ENCODE results near the gene TMEM38A.
A peak's percentile ranks its signal among the peaks of the same experiment; 100 is the strongest.

Gene TMEM38A

DNA sequence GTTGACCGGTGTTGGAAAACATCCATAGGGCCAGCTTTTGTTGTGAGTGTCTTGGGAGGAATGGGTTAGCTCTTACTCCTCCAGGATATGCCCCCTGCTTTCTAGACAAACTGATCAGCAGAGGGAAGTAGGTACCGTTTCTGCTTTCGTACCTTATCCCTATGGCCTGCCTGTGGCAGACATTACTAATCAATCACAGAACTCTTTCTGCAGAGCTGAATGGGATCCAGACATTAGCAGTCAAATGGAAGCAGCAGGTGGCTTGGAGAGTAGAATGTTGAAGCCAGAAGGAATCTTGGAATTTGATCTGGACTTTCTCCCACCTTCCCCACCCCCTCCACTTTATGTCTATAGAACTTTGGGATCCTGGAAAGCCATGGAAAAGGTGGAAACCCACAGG lies 75.8 kb downstream of the TMEM38A start (continued):
- TF ChIP-seq ATF2 (tag by site-specific recombination; IDR thresholded peaks at IDR 0.05; ENCODE audit: low read depth): no peak
- TF ChIP-seq ZNF776 (tag by site-specific recombination; IDR thresholded peaks at IDR 0.05; ENCODE audit: borderline replicate concordance): no peak
- no peak for TF ChIP-seq MYNN (tag by site-specific recombination; IDR thresholded peaks at IDR 0.05; ENCODE audit: borderline replicate concordance)
- TF ChIP-seq MZF1 (tag by site-specific recombination; IDR thresholded peaks at IDR 0.05; ENCODE audit: borderline replicate concordance): no peak
- no peak for TF ChIP-seq ZXDB (tag by site-specific recombination; IDR thresholded peaks at IDR 0.05)
- no peak for TF ChIP-seq HOXD13 (CRISPR knock-in tag; IDR thresholded peaks at IDR 0.05; ENCODE audit: borderline replicate concordance)
- no peak for TF ChIP-seq ZEB2 (tag by site-specific recombination; IDR thresholded peaks at IDR 0.05)
- TF ChIP-seq ZNF169 (tag by site-specific recombination; IDR thresholded peaks at IDR 0.05): no peak
- TF ChIP-seq ZNF146 (tag by site-specific recombination; IDR thresholded peaks at IDR 0.05): no peak

DNA sequence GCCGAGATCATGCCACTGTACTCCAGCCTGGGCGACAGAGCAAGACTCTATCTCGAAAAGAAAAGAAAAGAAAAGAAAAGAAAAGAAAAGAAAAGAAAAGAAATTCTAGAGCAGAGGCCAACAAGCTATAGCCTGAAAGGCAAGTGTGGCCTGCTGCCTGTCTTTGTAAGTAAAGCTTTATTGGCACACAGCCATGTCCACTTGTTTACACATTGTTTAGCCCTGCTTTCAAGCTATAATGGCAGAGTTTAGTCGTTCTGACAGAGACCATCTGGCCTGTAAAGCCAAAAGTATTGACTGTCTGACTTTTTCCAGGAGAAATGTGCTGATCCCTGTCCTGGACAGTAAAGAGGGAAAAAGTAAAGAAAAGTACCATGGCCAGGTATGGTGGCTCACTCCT lies 77.0 kb downstream of the TMEM38A start:
- Histone ChIP-seq H3K9me3 (ENCODE audit: control insufficient read depth, insufficient read depth, low read depth, low read length) (no peaks in the 10 kb centered on the region), H3K4me3 (ENCODE audit: low read depth, low read length) (no peak overlapping the region), H3K4me1 (ENCODE audit: control insufficient read depth, insufficient read depth, low read length) (no peaks in the 10 kb centered on the region), H3K36me3 (ENCODE audit: control insufficient read depth in 2 of 2, insufficient read depth in 1 of 2, low read length in 2 of 2) (no peaks in the 10 kb centered on the region), H3K27ac (ENCODE audit: extremely low read depth, low read depth, low read length) (no peak overlapping the region)
- POLR2A ChIA-PET: no interaction called here
- CTCF ChIA-PET: interaction anchor here (0.5 to 0.6 kb wide), 2 partner anchors 23 to 41 kb away, joined by 3 read pairs; no protein-coding TSS in a partner anchor
- no peak for TF ChIP-seq ZNF354C (tag by site-specific recombination; IDR thresholded peaks at IDR 0.05; ENCODE audit: borderline replicate concordance, low read depth)
- TF ChIP-seq ZNF76 (tag by site-specific recombination; IDR thresholded peaks at IDR 0.05; ENCODE audit: borderline replicate concordance, low read depth): no peak
- TF ChIP-seq, protein P1, sequence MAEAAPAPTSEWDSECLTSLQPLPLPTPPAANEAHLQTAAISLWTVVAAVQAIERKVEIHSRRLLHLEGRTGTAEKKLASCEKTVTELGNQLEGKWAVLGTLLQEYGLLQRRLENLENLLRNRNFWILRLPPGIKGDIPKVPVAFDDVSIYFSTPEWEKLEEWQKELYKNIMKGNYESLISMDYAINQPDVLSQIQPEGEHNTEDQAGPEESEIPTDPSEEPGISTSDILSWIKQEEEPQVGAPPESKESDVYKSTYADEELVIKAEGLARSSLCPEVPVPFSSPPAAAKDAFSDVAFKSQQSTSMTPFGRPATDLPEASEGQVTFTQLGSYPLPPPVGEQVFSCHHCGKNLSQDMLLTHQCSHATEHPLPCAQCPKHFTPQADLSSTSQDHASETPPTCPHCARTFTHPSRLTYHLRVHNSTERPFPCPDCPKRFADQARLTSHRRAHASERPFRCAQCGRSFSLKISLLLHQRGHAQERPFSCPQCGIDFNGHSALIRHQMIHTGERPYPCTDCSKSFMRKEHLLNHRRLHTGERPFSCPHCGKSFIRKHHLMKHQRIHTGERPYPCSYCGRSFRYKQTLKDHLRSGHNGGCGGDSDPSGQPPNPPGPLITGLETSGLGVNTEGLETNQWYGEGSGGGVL (tag by site-specific recombination; IDR thresholded peaks at IDR 0.05): no peak
- no peak for TF ChIP-seq ZNF529 (tag by site-specific recombination; IDR thresholded peaks at IDR 0.05; ENCODE audit: insufficient replicate concordance)
- TF ChIP-seq OVOL3 (tag by site-specific recombination; IDR thresholded peaks at IDR 0.05): no peak
- no peak for TF ChIP-seq MYNN (tag by site-specific recombination; IDR thresholded peaks at IDR 0.05; ENCODE audit: borderline replicate concordance)
- no peak for TF ChIP-seq ZBTB17 (tag by site-specific recombination; IDR thresholded peaks at IDR 0.05)
- no peak for TF ChIP-seq ZNF701 (tag by site-specific recombination; IDR thresholded peaks at IDR 0.05)

DNA sequence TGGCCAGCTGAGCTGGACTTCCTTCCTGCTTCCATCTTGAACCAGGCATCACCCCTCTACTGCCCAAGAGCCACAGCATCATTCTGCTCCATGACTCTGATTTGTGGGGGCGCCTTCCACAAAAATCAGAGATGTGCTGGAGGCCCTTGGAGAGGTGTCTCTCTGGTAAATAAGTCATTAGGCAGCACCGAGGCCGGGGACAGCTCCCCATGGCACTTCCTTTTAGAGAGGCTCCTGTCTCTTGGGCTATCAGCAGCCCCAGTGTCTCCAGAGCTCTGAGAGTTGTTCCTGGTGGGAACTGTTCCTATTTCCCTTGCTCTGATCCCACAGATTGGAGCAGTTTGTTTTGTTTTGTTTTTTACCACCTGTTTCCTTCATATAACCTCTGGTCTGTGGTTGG lies 78.6 kb downstream of the TMEM38A start:
- H3K36me3 ChIP-seq (ENCODE audit: control insufficient read depth in 2 of 2, insufficient read depth in 1 of 2, low read length in 2 of 2): no peaks in the 10 kb centered on the region
- ChIA-PET POLR2A (interaction anchor here (0.9 kb wide), 1 partner anchor 9 kb away, joined by 3 read pairs; no protein-coding TSS in a partner anchor), CTCF (interaction anchor here (0.7 to 0.9 kb wide), 2 partner anchors 25 to 39 kb away, joined by 4 to 6 read pairs; no protein-coding TSS in a partner anchor)
- no peaks in the 10 kb centered on the region for H3K4me1 ChIP-seq (ENCODE audit: control insufficient read depth, insufficient read depth, low read length)
- H3K9me3 ChIP-seq (ENCODE audit: control insufficient read depth, insufficient read depth, low read depth, low read length): no peaks in the 10 kb centered on the region
- H3K4me3 ChIP-seq (ENCODE audit: low read depth, low read length): no peak overlapping the region
- TF ChIP-seq SCRT1 (tag by site-specific recombination; IDR thresholded peaks at IDR 0.05; ENCODE audit: borderline replicate concordance) (no peak), REST (tag by site-specific recombination; IDR thresholded peaks at IDR 0.05) (peak; percentile 78)
- H3K27ac ChIP-seq (ENCODE audit: extremely low read depth, low read depth, low read length): no peak overlapping the region

Measured in HEK293 (cell line).